Thoracic aorta (tissue), 2 donors: ENCODE results near the gene DEDD. TPM values are rescaled to one million over a fixed set of nuclear protein-coding genes. Genes with fewer than 3 reads are reported as not detected.

Source experiments
- ATAC-seq: fragments of 150-250 bp; one replicate; pipeline ENCODE4 v1.8.0; 2017; ENCODE audit warnings: low read depth; ENCODE audit not compliant: insufficient number of reproducible peaks, low FRiP score
- DNase-seq: peaks from one replicate; pipeline ENCODE4 v3.0.0-alpha.2; 2020; ENCODE audit warnings: low spot score
- H3K27ac ChIP-seq, 2 donors: fragments of 200-600 bp; sonication (generic); 1 replicate in 1 of 2; 2 replicates in 1 of 2; pipeline ENCODE4 v1.5.1; 2016; ENCODE audit warnings: mild to moderate bottlenecking in 2 of 2, moderate library complexity in 2 of 2
- H3K27me3 ChIP-seq: fragments of 200-600 bp; sonication (generic); replicated peaks from 2 replicates; pipeline ENCODE4 v1.6.0; 2016; ENCODE audit warnings: mild to moderate bottlenecking; ENCODE audit not compliant: insufficient read depth
- H3K36me3 ChIP-seq: fragments of 200-600 bp; sonication (generic); one replicate; pipeline ENCODE4 v1.5.1; 2016
- H3K4me1 ChIP-seq, 2 donors: fragments of 200-600 bp; sonication (generic); 1 replicate in 1 of 2; 2 replicates in 1 of 2; pipeline versions ENCODE4 v1.5.1 to v1.6.0; 2016; ENCODE audit warnings: low read depth in 2 of 2, mild to moderate bottlenecking in 1 of 2; ENCODE audit not compliant: control insufficient read depth in 1 of 2
- H3K4me3 ChIP-seq: fragments of 200-600 bp; sonication (generic); 2 replicates; pipeline ENCODE4 v1.5.1; 2016; ENCODE audit warnings: mild to moderate bottlenecking
- H3K9me3 ChIP-seq: fragments of 200-600 bp; sonication (generic); 2 replicates; pipeline ENCODE4 v1.5.1; 2016
- total RNA-seq, 2 donors: library from RNA; depleted of rRNA; stranded (reverse); fragments of >200 nt; gene quantifications; one replicate each; pipeline versions ENCODE4 v1.1.0 to v1.2.3, GENCODE V29; 2016
- TF ChIP-seq, protein P1 (sequence below): fragments of 200-600 bp; sonication (generic); IDR thresholded peaks from one replicate; pipeline ENCODE4 v1.5.1; 2019; ENCODE audit warnings: antibody characterized with exemption

Gene DEDD
- total RNA-seq, 2 donors from 2014 or later = 30.7 to 34.3 TPM

GRCh38 chr1:161137881-161138280 lies 5.4 kb upstream of the DEDD start:
- no peak for ATAC-seq
- TF ChIP-seq, protein P1, sequence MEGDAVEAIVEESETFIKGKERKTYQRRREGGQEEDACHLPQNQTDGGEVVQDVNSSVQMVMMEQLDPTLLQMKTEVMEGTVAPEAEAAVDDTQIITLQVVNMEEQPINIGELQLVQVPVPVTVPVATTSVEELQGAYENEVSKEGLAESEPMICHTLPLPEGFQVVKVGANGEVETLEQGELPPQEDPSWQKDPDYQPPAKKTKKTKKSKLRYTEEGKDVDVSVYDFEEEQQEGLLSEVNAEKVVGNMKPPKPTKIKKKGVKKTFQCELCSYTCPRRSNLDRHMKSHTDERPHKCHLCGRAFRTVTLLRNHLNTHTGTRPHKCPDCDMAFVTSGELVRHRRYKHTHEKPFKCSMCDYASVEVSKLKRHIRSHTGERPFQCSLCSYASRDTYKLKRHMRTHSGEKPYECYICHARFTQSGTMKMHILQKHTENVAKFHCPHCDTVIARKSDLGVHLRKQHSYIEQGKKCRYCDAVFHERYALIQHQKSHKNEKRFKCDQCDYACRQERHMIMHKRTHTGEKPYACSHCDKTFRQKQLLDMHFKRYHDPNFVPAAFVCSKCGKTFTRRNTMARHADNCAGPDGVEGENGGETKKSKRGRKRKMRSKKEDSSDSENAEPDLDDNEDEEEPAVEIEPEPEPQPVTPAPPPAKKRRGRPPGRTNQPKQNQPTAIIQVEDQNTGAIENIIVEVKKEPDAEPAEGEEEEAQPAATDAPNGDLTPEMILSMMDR = no peak
- Histone ChIP-seq H3K27me3 (no peaks in the 10 kb centered on the region), H3K36me3 (no peaks in the 10 kb centered on the region), H3K27ac (no peak overlapping the region), H3K4me1 (peaks cover 5 to 11% of the 10 kb centered on the region in 2 donors), H3K4me3 (no peak overlapping the region), H3K9me3 (no peaks in the 10 kb centered on the region)
- DNase-seq = no peak

GRCh38 chr1:161133220-161133740 lies 813 bp upstream of the DEDD start:
- H3K9me3 ChIP-seq = no peaks in the 10 kb centered on the region
- DNase-seq (no peak), ATAC-seq (no peak)
- peak overlapping the region; percentile 81 for H3K4me3 ChIP-seq
- H3K36me3 ChIP-seq = peaks cover 7% of the 10 kb centered on the region
- H3K27me3 ChIP-seq = no peaks in the 10 kb centered on the region
- peaks cover 15 to 40% of the 10 kb centered on the region in 2 donors for H3K4me1 ChIP-seq
- H3K27ac ChIP-seq = peak overlapping the region; percentile 96 to 98
- TF ChIP-seq, protein P1 = no peak

- DNase-seq = no peak
- Histone ChIP-seq H3K27ac (peak overlapping the region; percentile 96 to 98), H3K9me3 (no peaks in the 10 kb centered on the region), H3K4me3 (peak overlapping the region; percentile 81), H3K27me3 (no peaks in the 10 kb centered on the region), H3K4me1 (peaks cover 15 to 53% of the 10 kb centered on the region in 2 donors), H3K36me3 (peaks cover 14% of the 10 kb centered on the region)
- TF ChIP-seq, protein P1 = no peak
- ATAC-seq = no peak
Measured at GRCh38 chr1:161131523-161132409, 701 bp downstream of the DEDD start.

DNA sequence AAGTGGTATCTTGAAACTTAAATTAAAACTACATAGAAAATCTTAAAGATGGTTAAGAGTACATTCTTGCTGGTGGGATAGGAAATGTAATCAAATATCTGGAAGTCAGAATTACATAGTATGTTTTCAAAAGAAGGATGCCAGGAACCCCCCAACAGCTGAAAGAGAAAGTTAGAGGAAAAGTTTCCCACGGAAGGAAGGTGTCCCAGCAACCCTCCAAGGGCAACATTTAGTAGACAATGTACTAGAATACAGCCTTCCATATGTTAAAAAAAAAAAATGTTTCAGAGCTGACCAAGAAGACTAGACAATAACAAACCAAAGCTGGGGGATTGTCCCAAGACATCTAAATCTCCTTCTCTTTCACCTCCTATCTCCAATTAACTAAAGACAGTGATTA lies 2.2 kb downstream of the DEDD start:
- no peaks in the 10 kb centered on the region for H3K9me3 ChIP-seq
- ATAC-seq (no peak), DNase-seq (no peak)
- peaks cover 14% of the 10 kb centered on the region for H3K36me3 ChIP-seq
- TF ChIP-seq, protein P1 = no peak
- no peaks in the 10 kb centered on the region for H3K27me3 ChIP-seq
- no peak overlapping the region for H3K27ac ChIP-seq
- H3K4me3 ChIP-seq = no peak overlapping the region
- H3K4me1 ChIP-seq = peaks cover 15 to 53% of the 10 kb centered on the region in 2 donors

- no peak overlapping the region for H3K27ac ChIP-seq
- peaks cover 23% of the 10 kb centered on the region for H3K36me3 ChIP-seq
Measured at GRCh38 chr1:161128591-161129420, 3.7 kb downstream of the DEDD start.

More at GRCh38 chr1:161128591-161129420, 3.7 kb downstream of the DEDD start:
- TF ChIP-seq, protein P1 = no peak
- H3K27me3 ChIP-seq = no peaks in the 10 kb centered on the region
- peaks cover 13 to 47% of the 10 kb centered on the region in 2 donors for H3K4me1 ChIP-seq
- DNase-seq = no peak
- no peak for ATAC-seq
- H3K9me3 ChIP-seq = no peaks in the 10 kb centered on the region
- no peak overlapping the region for H3K4me3 ChIP-seq
